Astrocyte (in vitro differentiated cells and primary cell): Measurements from ENCODE around the gene POR.

Experiments used
- CTCF ChIP-seq: IDR thresholded peaks from 2 replicates; pipeline ENCODE4 v1.5.1; 2011; ENCODE audit warnings: low read depth, mild to moderate bottlenecking, inconsistent platforms, low read length, moderate library complexity; ENCODE audit not compliant: insufficient read depth
- EZH2 ChIP-seq: IDR thresholded peaks from 2 replicates; pipeline ENCODE4 v1.6.1; 2012; ENCODE audit warnings: mild to moderate bottlenecking, low read length, inconsistent platforms; ENCODE audit not compliant: insufficient read depth

DNA sequence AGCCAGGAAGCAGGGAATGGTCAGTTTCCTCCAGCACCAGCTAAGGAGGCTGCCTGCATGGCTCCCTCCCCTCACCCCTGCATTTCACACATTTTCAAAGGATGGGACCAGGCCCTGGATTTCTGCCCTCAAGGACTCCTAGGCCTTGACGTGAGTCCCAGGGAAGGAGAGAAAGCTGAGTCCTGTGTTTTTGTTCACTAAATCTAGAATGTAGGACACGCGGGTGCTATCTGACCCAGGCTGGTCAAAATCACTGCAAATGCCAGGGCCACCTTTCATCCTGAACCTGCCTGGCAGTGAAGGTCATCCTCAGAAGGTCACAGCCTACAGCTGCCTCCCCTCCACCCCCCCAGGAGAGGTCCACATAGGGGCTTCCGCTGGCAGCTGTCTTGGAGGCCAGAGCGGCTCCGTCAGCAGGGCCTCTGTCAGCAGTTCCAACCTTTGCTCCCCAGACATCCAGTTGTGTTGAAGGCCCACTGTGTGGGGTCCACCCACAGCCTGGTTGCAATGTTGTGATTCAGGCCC is 18.1 kb upstream of the POR start:
- TF ChIP-seq CTCF (no peak), EZH2 (no peak)
